Fibroblast of lung (primary cell): Measurements from ENCODE around the gene ST6GAL2. TPM values are rescaled to one million over a fixed set of nuclear protein-coding genes. Genes with fewer than 3 reads are reported as not detected.

Experiments used
- DNase-seq, 2 donors: peaks; one replicate each; pipeline versions ENCODE4 v3.0.0 to v3.0.0-alpha.2; 2010; ENCODE audit warnings: low read depth in 2 of 2
- H2AFZ ChIP-seq: 2 replicates; pipeline ENCODE4 v1.5.1; 2012; ENCODE audit warnings: low read length, control low read depth, inconsistent platforms
- H3K27ac ChIP-seq: 2 replicates; pipeline ENCODE4 v1.5.1; 2011; ENCODE audit warnings: low read length, control low read depth; ENCODE audit not compliant: insufficient read depth
- H3K27me3 ChIP-seq: 2 replicates; pipeline ENCODE4 v1.5.1; 2011; ENCODE audit warnings: mild to moderate bottlenecking, low read length; ENCODE audit not compliant: control insufficient read depth, insufficient read depth
- H3K36me3 ChIP-seq: 2 replicates; pipeline ENCODE4 v1.5.1; 2011; ENCODE audit warnings: low read length; ENCODE audit not compliant: control insufficient read depth, insufficient read depth
- H3K4me1 ChIP-seq: 2 replicates; pipeline ENCODE4 v1.5.1; 2011; ENCODE audit warnings: low read length; ENCODE audit not compliant: control insufficient read depth, insufficient read depth; ENCODE audit errors: extremely low read depth
- H3K4me2 ChIP-seq: 2 replicates; pipeline ENCODE4 v1.5.1; 2011; ENCODE audit warnings: low read length, control low read depth; ENCODE audit not compliant: insufficient read depth; ENCODE audit errors: extremely low read depth
- H3K4me3 ChIP-seq, 4 experiments: fragments of 200-600 bp in 1 of 4; sonication (generic) in 1 of 4; replicated peaks in 1 of 4; 2 replicates each; pipeline ENCODE4 v1.5.1; 2011 to 2016; ENCODE audit warnings: low read length in 4 of 4, low read depth in 3 of 4, mild to moderate bottlenecking in 3 of 4, control low read depth in 2 of 4, inconsistent platforms in 1 of 4, mixed read lengths in 1 of 4; ENCODE audit not compliant: insufficient read depth in 1 of 4; ENCODE audit errors: control extremely low read depth in 1 of 4
- H3K79me2 ChIP-seq: 2 replicates; pipeline ENCODE4 v1.5.1; 2012; ENCODE audit warnings: mild to moderate bottlenecking, low read length, inconsistent platforms; ENCODE audit not compliant: control insufficient read depth, insufficient read depth
- H3K9ac ChIP-seq: 2 replicates; pipeline ENCODE4 v1.5.1; 2011; ENCODE audit warnings: mild to moderate bottlenecking, low read length, control low read depth; ENCODE audit not compliant: insufficient read depth
- H3K9me3 ChIP-seq: 2 replicates; pipeline ENCODE4 v1.5.1; 2012; ENCODE audit warnings: low read depth, low read length; ENCODE audit not compliant: control insufficient read depth, insufficient read depth
- H4K20me1 ChIP-seq: 2 replicates; pipeline ENCODE4 v1.5.1; 2011; ENCODE audit warnings: low read length; ENCODE audit not compliant: control insufficient read depth, insufficient read depth; ENCODE audit errors: extremely low read depth
- CTCF ChIP-seq, 2 donors: IDR thresholded peaks in 1 of 2; conservative IDR thresholded peaks in 1 of 2; 1 replicate in 1 of 2; 2 replicates in 1 of 2; pipeline ENCODE4 v1.5.1; 2011 to 2012; ENCODE audit warnings: low read length in 2 of 2, control low read depth in 1 of 2, inconsistent platforms in 1 of 2, low read depth in 1 of 2, mild to moderate bottlenecking in 1 of 2
- EZH2 ChIP-seq: IDR thresholded peaks from 2 replicates; pipeline ENCODE4 v1.5.1; 2012; ENCODE audit warnings: low read length, control low read depth, mild to moderate bottlenecking; ENCODE audit errors: missing control alignments
- polyA plus RNA-seq, 2 donors: library from polyadenylated mRNA; depleted of rRNA in 1 of 2; stranded (reverse) in 1 of 2; unstranded in 1 of 2; fragments of >200 nt; gene quantifications; 2 replicates each; pipeline ENCODE4 v1.2.1, GENCODE V29; 2011 to 2012; ENCODE audit warnings: missing spikeins in 1 of 2
- total RNA-seq: library from RNA; depleted of rRNA; stranded (reverse); fragments of >200 nt; gene quantifications from 2 replicates; pipeline ENCODE4 v1.2.1, GENCODE V29; 2014

ST6GAL2 gene
- total and polyA plus RNA-seq, 2 donors (not counting 1 experiment from before 2014, with no cell fraction given): not detected

DNA sequence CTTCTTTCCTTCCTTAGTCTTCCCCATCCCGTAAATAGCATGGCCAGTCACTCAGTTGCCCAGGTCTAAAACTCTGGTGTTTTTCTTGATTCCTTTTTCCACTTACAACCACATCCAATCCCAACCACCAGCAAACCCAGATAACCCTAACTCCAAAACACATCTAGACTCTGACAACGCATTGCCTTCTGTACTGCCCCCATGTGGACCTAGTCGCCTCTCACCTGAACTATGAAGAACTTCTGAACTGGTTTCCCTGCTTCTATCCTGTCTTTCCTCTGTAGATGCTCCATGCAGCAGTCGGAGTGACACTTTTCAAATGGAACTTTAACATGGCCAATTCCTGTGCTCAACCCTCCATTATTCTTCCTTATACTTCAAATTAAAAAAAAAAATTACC lies 26.5 kb downstream of the ST6GAL2 start:
- no peak for TF ChIP-seq EZH2
- no peak for TF ChIP-seq CTCF (conservative IDR thresholded peaks at IDR 0.05 in 1 of 2, IDR thresholded peaks at IDR 0.05 in 1 of 2; ENCODE audit: low read depth in 1 of 2, low read length in 2 of 2)
- no peak overlapping the region for H3K27ac ChIP-seq
- no peak overlapping the region for H3K9ac ChIP-seq
- H3K4me3 ChIP-seq: no peak overlapping the region
- no peaks in the 10 kb centered on the region for H3K4me1 ChIP-seq
- no peaks in the 10 kb centered on the region for H4K20me1 ChIP-seq
- DNase-seq: no peak
- no peaks in the 10 kb centered on the region for H3K9me3 ChIP-seq
- no peaks in the 10 kb centered on the region for H3K27me3 ChIP-seq
- no peaks in the 10 kb centered on the region for H3K79me2 ChIP-seq
- H2AFZ ChIP-seq: no peak overlapping the region
- no peaks in the 10 kb centered on the region for H3K36me3 ChIP-seq
- no peak overlapping the region for H3K4me2 ChIP-seq

DNA sequence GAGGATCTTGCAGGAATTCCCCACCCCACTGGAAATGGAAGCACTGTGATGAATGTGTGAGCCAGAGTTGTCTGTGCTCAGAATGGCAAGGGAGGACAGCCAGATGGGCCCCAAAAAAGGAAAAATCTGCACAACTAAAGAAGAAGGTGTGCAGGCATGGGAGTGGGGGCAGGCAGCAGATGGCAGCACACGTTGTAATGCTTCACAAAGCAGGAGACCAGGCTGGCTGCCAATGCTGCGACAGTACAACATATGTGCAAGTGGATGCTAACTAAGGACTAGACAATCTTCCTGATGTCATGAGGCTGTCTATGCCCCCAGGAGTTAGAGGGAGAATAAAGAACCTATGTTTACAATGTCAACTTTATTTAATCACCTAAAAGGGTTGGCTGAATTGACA lies 27.2 kb downstream of the ST6GAL2 start:
- Histone ChIP-seq H3K27ac (no peak overlapping the region), H3K4me2 (no peak overlapping the region), H3K36me3 (no peaks in the 10 kb centered on the region), H2AFZ (no peak overlapping the region), H3K4me1 (no peaks in the 10 kb centered on the region), H3K4me3 (no peak overlapping the region), H3K79me2 (no peaks in the 10 kb centered on the region), H3K9me3 (no peaks in the 10 kb centered on the region), H3K27me3 (no peaks in the 10 kb centered on the region), H4K20me1 (no peaks in the 10 kb centered on the region), H3K9ac (no peak overlapping the region)
- TF ChIP-seq CTCF (conservative IDR thresholded peaks at IDR 0.05 in 1 of 2, IDR thresholded peaks at IDR 0.05 in 1 of 2; ENCODE audit: low read depth in 1 of 2, low read length in 2 of 2): no peak
- no peak for TF ChIP-seq EZH2
- DNase-seq: no peak

DNA sequence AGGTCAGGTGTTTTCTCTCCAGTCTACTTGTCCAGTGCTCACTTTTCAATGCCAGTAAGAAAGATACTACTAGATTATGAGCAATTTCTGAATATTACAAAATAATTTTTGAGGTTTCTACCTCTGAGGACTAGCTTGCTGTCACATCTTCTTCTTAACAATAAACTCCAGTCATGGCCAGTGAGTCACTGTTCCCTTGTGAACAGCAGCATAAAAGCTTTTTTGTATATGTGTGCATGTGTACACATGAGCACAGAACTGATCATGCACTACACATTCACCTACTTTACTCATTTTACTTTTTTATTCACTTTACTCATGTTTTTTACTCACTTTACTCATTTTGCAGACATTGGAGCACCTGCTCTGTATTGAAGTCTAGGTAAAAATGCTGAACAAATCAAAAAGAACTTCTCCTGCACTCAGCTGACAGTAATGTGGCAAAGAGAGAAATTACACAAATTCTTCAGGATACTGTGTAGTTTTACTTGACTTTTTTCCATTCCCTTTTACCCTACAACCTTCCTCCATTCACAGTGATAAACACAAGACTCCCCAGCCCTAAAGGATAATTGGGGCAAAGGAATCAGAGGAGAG lies 28.0 kb downstream of the ST6GAL2 start:
- no peak overlapping the region for H2AFZ ChIP-seq
- no peak overlapping the region for H3K27ac ChIP-seq
- no peak overlapping the region for H3K4me3 ChIP-seq
- H3K4me2 ChIP-seq: no peak overlapping the region
- peak in 1 of 2 donors; percentile 24 for DNase-seq
- H4K20me1 ChIP-seq: no peaks in the 10 kb centered on the region
- H3K79me2 ChIP-seq: no peaks in the 10 kb centered on the region
- TF ChIP-seq CTCF (conservative IDR thresholded peaks at IDR 0.05 in 1 of 2, IDR thresholded peaks at IDR 0.05 in 1 of 2; ENCODE audit: low read depth in 1 of 2, low read length in 2 of 2) (no peak), EZH2 (no peak)
- no peak overlapping the region for H3K9ac ChIP-seq
- no peaks in the 10 kb centered on the region for H3K27me3 ChIP-seq
- no peaks in the 10 kb centered on the region for H3K9me3 ChIP-seq
- no peaks in the 10 kb centered on the region for H3K4me1 ChIP-seq
- H3K36me3 ChIP-seq: no peaks in the 10 kb centered on the region
